Dermis lymphatic vessel endothelial cell (primary cell): ENCODE measurements around the gene RFC5. TPM values are rescaled to one million over a fixed set of nuclear protein-coding genes. Genes with fewer than 3 reads are reported as not detected.

ENCODE experiments used
- total RNA-seq: library from RNA; depleted of rRNA; stranded (reverse); fragments of >200 nt; gene quantifications from 2 replicates; pipeline ENCODE4 v1.2.1, GENCODE V29; 2014

The RFC5 gene
- total RNA-seq: 10.0 and 12.5 TPM in 2 replicates

GRCh38 chr12:118016424-118017264 is at the start of gene RFC5:
Gene RFC5, plus strand, starts transcription at chr12:118016703. Its CDS starts 125 bp downstream, at chr12:118016828.

GRCh38 chr12:117968826-117969659 is 47.5 kb upstream of the RFC5 start, which contains the start of gene KSR2:
Gene KSR2, minus strand, starts transcription at chr12:117968990. Its CDS starts 735 bp downstream, at chr12:117968255.

GRCh38 chr12:118061011-118061872 is 44.7 kb downstream of the RFC5 start, which contains the start of gene WSB2:
Gene WSB2, minus strand, starts transcription at chr12:118061179. Its CDS starts 131 bp downstream, at chr12:118061048.

Other genes with a start within 250 kb of the RFC5 start
- 0.09 and 0.43 TPM in 2 replicates for gene KSR2, start 47.7 kb upstream of the RFC5 start, total RNA-seq
- 81.6 and 144 TPM in 2 replicates for gene WSB2, start 44.5 kb downstream of the RFC5 start, total RNA-seq
- gene VSIG10, start 87.3 kb downstream of the RFC5 start, total RNA-seq: 61.0 and 74.3 TPM in 2 replicates
- 150 and 153 TPM in 2 replicates for gene PEBP1, start 119.4 kb downstream of the RFC5 start, total RNA-seq